Astrocyte of the cerebellum (primary cell): ENCODE data around the gene KRT6C.

ENCODE experiments used
- DNase-seq: peaks from one replicate; pipeline ENCODE4 v3.0.0-alpha.2; 2011; ENCODE audit warnings: low read depth
- H3K4me3 ChIP-seq: 2 replicates; pipeline ENCODE4 v1.5.1; 2011; ENCODE audit warnings: mild to moderate bottlenecking, low read depth, low read length, moderate library complexity
- in situ Hi-C: cut with HindIII; loops from 2 replicates; pipeline ENCODE4 v1.10.0; 2017; ENCODE audit warnings: low sequenced_read_pairs
- TF ChIP-seq, protein P1 (sequence below): IDR thresholded peaks from 2 replicates; pipeline ENCODE4 v1.5.1; 2012; ENCODE audit warnings: low read length, low read depth, moderate library complexity, mild to moderate bottlenecking; ENCODE audit errors: missing control alignments

KRT6C gene

DNA sequence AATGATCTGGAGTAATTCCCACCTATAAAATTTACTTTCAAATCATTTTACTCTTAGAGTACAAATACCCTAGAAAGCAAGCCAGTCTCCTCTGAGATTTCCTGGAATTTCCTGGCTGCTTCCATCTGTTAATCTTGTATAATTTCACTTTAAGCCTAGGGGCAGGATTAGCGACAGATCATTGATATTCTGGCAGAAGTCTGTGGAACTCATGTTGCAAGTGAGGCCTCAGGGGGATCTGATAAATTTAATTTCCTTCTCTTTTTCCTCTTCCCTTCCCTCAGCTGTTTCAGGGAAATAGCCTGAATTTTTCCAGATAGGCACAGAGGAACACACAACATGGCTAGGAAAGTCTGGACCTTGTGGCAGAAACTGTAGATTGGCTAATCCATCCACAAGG is 25.3 kb upstream of the KRT6C start:
- DNase-seq = no peak
- no peak overlapping the region for H3K4me3 ChIP-seq
- TF ChIP-seq, protein P1, sequence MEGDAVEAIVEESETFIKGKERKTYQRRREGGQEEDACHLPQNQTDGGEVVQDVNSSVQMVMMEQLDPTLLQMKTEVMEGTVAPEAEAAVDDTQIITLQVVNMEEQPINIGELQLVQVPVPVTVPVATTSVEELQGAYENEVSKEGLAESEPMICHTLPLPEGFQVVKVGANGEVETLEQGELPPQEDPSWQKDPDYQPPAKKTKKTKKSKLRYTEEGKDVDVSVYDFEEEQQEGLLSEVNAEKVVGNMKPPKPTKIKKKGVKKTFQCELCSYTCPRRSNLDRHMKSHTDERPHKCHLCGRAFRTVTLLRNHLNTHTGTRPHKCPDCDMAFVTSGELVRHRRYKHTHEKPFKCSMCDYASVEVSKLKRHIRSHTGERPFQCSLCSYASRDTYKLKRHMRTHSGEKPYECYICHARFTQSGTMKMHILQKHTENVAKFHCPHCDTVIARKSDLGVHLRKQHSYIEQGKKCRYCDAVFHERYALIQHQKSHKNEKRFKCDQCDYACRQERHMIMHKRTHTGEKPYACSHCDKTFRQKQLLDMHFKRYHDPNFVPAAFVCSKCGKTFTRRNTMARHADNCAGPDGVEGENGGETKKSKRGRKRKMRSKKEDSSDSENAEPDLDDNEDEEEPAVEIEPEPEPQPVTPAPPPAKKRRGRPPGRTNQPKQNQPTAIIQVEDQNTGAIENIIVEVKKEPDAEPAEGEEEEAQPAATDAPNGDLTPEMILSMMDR = no peak
- in situ Hi-C loops = no loop called here

DNA sequence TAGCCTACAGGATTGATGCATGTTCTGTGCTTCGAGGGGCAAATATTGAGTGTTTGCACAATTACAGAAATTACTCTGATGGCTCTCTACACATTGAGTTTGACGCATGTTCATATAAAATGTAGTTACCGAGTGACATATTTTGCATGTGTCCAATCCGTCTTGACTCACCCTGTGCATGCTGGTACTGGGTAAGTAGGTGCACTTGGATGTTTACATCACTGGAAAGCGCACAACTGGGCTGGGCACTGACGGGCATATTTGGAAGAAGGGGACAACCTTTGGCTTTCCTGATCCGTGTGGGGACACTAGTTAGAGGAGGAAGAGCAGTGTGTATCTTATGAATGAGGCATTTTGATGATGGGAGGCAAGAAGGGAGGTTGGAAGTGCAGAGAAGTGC is 24.4 kb upstream of the KRT6C start:
- TF ChIP-seq, protein P1 = no peak
- in situ Hi-C loops = no loop called here
- no peak overlapping the region for H3K4me3 ChIP-seq
- DNase-seq = no peak

DNA sequence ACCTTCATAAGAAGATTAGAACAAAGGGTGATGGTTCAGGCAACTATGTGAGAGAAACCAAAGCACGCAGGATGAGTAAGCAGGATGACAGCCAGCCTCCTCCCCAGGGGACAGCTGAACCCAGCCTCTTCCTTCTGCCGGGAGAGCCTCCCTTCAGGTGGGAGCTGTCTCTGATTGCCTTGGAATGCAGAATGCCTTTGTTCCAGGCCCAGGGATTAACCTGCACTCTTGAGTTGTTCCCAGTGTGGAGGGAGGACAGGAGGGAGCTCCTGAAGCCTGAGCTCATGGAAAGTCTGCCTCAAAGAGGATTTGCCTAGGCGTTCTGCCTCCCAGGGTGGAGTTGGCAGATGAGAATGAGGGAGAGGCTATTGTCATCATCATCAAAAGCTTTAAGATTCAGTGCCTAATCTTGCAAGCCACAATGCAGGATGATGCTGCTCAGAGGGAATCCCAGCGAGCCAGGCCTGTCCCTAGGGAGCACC is 23.0 kb upstream of the KRT6C start:
- peak; percentile 32 for DNase-seq
- TF ChIP-seq, protein P1 = no peak
- in situ Hi-C loops = no loop called here
- H3K4me3 ChIP-seq = no peak overlapping the region

DNA sequence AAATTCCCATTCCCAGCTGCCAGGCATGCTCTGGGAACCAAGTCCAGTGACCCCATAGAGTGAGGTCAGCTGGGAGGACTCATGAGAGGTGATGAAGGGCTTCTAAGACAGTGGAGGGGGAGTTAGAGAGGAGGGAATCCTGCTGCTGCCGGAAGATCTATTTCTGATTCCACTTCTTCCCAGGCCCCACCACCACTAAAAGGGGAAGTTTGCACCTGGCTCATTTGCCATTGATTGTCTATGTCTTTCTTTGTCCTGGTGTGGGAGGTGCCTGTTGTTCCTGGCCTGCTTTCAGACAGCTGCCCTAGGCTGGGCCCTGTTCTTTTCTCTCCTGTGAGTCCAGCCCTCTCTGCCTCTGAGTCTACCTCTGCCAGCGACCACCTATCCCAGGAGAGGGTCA is 22.4 kb upstream of the KRT6C start:
- TF ChIP-seq, protein P1 = no peak

DNA sequence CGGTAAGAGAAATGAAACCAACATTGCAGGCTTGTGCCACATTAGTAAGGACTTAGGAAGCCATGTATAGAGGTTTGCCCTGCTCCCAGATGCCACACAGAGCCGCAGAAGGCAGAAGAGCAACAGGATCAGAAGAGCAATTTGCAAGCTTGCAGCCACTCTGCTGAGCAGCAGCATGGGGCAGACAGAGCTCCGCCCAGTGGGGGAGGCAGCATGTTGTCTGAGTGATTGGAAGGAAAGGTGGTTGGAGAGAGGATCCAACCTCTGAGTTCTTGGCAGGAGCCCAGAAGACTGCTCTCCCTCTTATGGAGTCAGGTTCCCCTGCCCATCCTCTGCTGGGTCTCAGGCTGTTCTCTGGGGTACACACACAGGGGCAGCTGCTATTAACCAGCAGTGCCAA is 21.8 kb upstream of the KRT6C start:
- in situ Hi-C loops = no loop called here
- H3K4me3 ChIP-seq = no peak overlapping the region
- TF ChIP-seq, protein P1 = no peak
- no peak for DNase-seq

More for the DNA sequence above, 22.4 kb upstream of the KRT6C start:
- in situ Hi-C loops = no loop called here
- DNase-seq = no peak
- no peak overlapping the region for H3K4me3 ChIP-seq

DNA sequence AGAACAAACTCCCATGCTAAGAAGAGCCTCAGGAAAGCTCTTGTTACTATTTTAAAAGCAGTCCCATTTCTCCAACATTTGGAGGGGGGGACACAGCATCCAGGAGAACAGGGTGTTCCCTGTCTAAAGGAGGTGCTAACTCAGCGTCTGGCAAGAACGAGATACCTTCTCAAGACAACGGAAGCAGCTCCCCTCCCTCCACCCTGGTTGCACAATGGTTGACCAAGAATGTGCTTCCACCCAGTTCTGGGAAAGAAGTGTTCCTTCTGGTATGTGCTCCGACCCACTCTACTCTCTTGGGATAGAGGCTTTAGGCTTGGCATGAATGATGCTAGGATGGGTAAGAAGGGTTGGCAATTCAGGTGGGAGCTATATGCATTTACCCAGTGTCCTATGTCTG is 20.9 kb upstream of the KRT6C start:
- DNase-seq = no peak
- H3K4me3 ChIP-seq = no peak overlapping the region
- in situ Hi-C loops = no loop called here
- TF ChIP-seq, protein P1 = no peak

DNA sequence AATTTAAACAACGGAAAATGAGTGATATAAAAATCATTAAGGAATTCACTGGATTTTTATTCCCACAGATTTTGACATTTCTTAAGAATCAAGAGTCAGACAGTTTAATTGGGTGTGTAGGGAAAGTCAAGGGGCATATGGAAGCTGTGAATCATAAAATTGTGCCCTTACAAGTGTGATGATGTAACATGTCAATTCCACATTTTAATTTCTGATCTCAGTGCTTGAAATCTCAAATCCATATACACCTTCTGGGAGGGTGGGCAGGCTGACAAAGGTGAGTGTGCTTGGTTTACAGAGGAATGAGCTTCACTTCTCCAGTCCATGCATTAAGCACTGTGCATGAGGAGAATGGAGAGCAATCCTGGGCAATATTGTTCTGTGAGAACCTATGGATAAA is 20.5 kb upstream of the KRT6C start:
- in situ Hi-C loops = no loop called here
- no peak overlapping the region for H3K4me3 ChIP-seq
- TF ChIP-seq, protein P1 = no peak
- no peak for DNase-seq
